Measurements from ENCODE around the gene CLTCL1.

DNA sequence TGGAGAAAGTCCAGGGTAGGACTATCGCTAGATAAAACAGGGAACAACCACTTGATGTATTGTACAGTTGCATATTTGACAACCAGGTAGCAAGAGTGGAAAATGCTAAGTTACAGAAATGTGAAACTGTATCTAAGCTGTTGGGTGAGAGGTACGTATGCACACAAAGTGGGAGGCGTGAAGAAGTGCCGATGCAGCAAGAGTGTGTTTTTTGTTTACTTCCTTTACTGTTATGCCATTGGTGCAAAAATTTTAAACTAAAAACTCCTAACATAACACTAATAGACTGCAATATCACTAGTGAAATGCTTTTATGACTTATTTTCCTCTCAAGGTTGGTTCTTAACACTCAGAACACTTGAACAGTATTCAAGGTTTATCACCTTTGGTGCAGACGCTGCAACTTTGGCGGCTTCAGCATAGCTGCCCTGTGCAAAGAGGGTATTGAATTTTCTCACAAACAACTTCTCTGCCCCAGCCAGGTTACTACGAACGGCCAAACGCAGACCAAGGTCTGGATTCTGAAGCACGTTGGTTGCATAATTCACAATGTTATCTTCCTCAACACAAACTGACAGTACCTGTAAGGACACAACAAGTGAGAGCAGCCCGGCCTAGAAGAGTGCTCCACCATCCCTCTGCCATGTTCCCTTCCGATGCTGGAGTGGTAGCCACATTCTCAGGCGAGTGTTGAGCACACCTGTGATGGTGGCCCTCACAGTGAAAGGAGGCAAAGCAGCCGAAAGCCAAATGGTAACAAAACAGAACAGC, 57.2 kb downstream of the CLTCL1 start:
- TF ChIP-seq LEF1 (IDR thresholded peaks at IDR 0.05; ENCODE audit: borderline replicate concordance) (no peak), FOXM1 (IDR thresholded peaks at IDR 0.05; ENCODE audit: borderline replicate concordance) (no peak), PKNOX1 (IDR thresholded peaks at IDR 0.05) (no peak), HDGF (IDR thresholded peaks at IDR 0.05; ENCODE audit: borderline replicate concordance) (no peak), TARDBP (IDR thresholded peaks at IDR 0.05) (no peak)

Measured in HEK293T (cell line).